Liver (tissue), 9 donors: ENCODE data around the gene TMEM45A. TPM values are rescaled to one million over a fixed set of nuclear protein-coding genes. Genes with fewer than 3 reads are reported as not detected.

Experiments
- DNase-seq: peaks from one replicate; pipeline ENCODE4 v3.0.0-alpha.2; 2017; ENCODE audit warnings: low spot score
- H3K27ac ChIP-seq, 2 donors: one replicate each; pipeline ENCODE4 v1.7.0; 2013; ENCODE audit warnings: inconsistent platforms in 2 of 2, low read length in 2 of 2, control low read depth in 1 of 2, low read depth in 1 of 2, mild to moderate bottlenecking in 1 of 2
- H3K27me3 ChIP-seq, 4 donors: one replicate each; pipeline versions ENCODE4 v1.6.1 to v1.7.0; 2013; ENCODE audit warnings: low read length in 3 of 4, inconsistent platforms in 1 of 4, mild to moderate bottlenecking in 1 of 4, moderate library complexity in 1 of 4; ENCODE audit not compliant: control insufficient read depth in 4 of 4, insufficient read depth in 4 of 4
- H3K36me3 ChIP-seq, 4 donors: one replicate each; pipeline versions ENCODE4 v1.6.1 to v1.7.0; 2013; ENCODE audit warnings: low read length in 3 of 4, mild to moderate bottlenecking in 3 of 4, low read depth in 1 of 4, moderate library complexity in 1 of 4; ENCODE audit not compliant: control insufficient read depth in 4 of 4, insufficient read depth in 3 of 4
- H3K4me1 ChIP-seq, 4 donors: one replicate each; pipeline versions ENCODE4 v1.6.1 to v1.7.0; 2013; ENCODE audit warnings: low read length in 3 of 4, mild to moderate bottlenecking in 3 of 4, moderate library complexity in 1 of 4; ENCODE audit not compliant: control insufficient read depth in 4 of 4, insufficient read depth in 4 of 4
- H3K4me3 ChIP-seq, 3 donors: one replicate each; pipeline versions ENCODE4 v1.6.1 to v1.7.0; 2013; ENCODE audit warnings: low read length in 3 of 3, control low read depth in 1 of 3, low read depth in 1 of 3, mild to moderate bottlenecking in 1 of 3
- H3K9ac ChIP-seq, 2 donors: one replicate each; pipeline ENCODE4 v1.7.0; 2013; ENCODE audit warnings: low read length in 2 of 2, mild to moderate bottlenecking in 2 of 2, moderate library complexity in 2 of 2, control low read depth in 1 of 2, low read depth in 1 of 2
- H3K9me3 ChIP-seq, 4 donors: one replicate each; pipeline versions ENCODE4 v1.6.1 to v1.7.0; 2013; ENCODE audit warnings: low read length in 3 of 4; ENCODE audit not compliant: control insufficient read depth in 4 of 4
- EGR1 ChIP-seq, 2 donors: IDR thresholded peaks; 2 replicates each; pipeline ENCODE4 v1.6.1; 2016 to 2018; ENCODE audit warnings: antibody characterized with exemption in 2 of 2, low read depth in 2 of 2
- FOXA1 ChIP-seq: IDR thresholded peaks from 2 replicates; pipeline ENCODE4 v1.6.1; 2016; ENCODE audit warnings: antibody characterized with exemption
- FOXA2 ChIP-seq: IDR thresholded peaks from 2 replicates; pipeline ENCODE4 v1.6.1; 2016; ENCODE audit warnings: antibody characterized with exemption
- GABPA ChIP-seq, 2 donors: IDR thresholded peaks in 1 of 2; conservative IDR thresholded peaks in 1 of 2; 2 replicates each; pipeline ENCODE4 v1.6.1; 2016; ENCODE audit warnings: antibody characterized with exemption in 2 of 2, mild to moderate bottlenecking in 1 of 2, moderate library complexity in 1 of 2
- HNF4A ChIP-seq, 2 donors: conservative IDR thresholded peaks; 2 replicates each; pipeline ENCODE4 v1.6.1; 2016; ENCODE audit warnings: antibody characterized with exemption in 2 of 2, mild to moderate bottlenecking in 2 of 2
- HNF4G ChIP-seq: IDR thresholded peaks from 2 replicates; pipeline ENCODE4 v1.6.1; 2016; ENCODE audit warnings: antibody characterized with exemption
- JUND ChIP-seq, 2 donors: IDR thresholded peaks; 2 replicates each; pipeline ENCODE4 v1.6.1; 2016; ENCODE audit warnings: antibody characterized with exemption in 2 of 2
- NR2F2 ChIP-seq: IDR thresholded peaks from 2 replicates; pipeline ENCODE4 v1.6.1; 2016; ENCODE audit warnings: antibody characterized with exemption
- RAD21 ChIP-seq, 2 donors: IDR thresholded peaks; 2 replicates each; pipeline ENCODE4 v1.6.1; 2016; ENCODE audit warnings: antibody characterized with exemption in 2 of 2, mild to moderate bottlenecking in 2 of 2
- RXRA ChIP-seq, 2 donors: IDR thresholded peaks; 2 replicates each; pipeline ENCODE4 v1.6.1; 2017 to 2018; ENCODE audit warnings: antibody characterized with exemption in 2 of 2, mild to moderate bottlenecking in 1 of 2
- SP1 ChIP-seq: IDR thresholded peaks from 2 replicates; pipeline ENCODE4 v1.6.1; 2018; ENCODE audit warnings: antibody characterized with exemption, mild to moderate bottlenecking
- TAF1 ChIP-seq: conservative IDR thresholded peaks from 2 replicates; pipeline ENCODE4 v1.6.1; 2016; ENCODE audit warnings: antibody characterized with exemption, mild to moderate bottlenecking
- YY1 ChIP-seq: IDR thresholded peaks from 2 replicates; pipeline ENCODE4 v1.6.1; 2016; ENCODE audit warnings: antibody characterized with exemption, mild to moderate bottlenecking
- polyA plus RNA-seq, 2 donors: library from polyadenylated mRNA; stranded (reverse) in 1 of 2; unstranded in 1 of 2; fragments of 200-250 nt in 1 of 2; fragments of >200 nt in 1 of 2; fragmentation: Nextera tagmentation in 1 of 2; extraction: Ambion mirVana in 1 of 2; gene quantifications; one replicate each; pipeline versions ENCODE4 v1.2.1 to v1.2.3, GENCODE V29; 2013 to 2015
- total RNA-seq, 2 donors: library from RNA; depleted of rRNA; stranded (reverse); fragments of >200 nt; gene quantifications; one replicate each; pipeline ENCODE4 v1.2.3, GENCODE V29; 2014
- TF ChIP-seq, protein P1 (sequence below): IDR thresholded peaks from 2 replicates; pipeline ENCODE4 v1.6.1; 2016; ENCODE audit warnings: antibody characterized with exemption
- TF ChIP-seq, protein P2 (sequence below): IDR thresholded peaks from 2 replicates; pipeline ENCODE4 v1.6.1; 2016; ENCODE audit warnings: antibody characterized with exemption
- TF ChIP-seq, protein P3 (sequence below): IDR thresholded peaks from 2 replicates; pipeline ENCODE4 v1.6.1; 2016; ENCODE audit warnings: antibody characterized with exemption, mild to moderate bottlenecking
- TF ChIP-seq, protein P4 (sequence below): IDR thresholded peaks from 2 replicates; pipeline ENCODE4 v1.6.1; 2016; ENCODE audit warnings: antibody characterized with exemption
- TF ChIP-seq, protein P5 (sequence below): fragments of 150-350 bp; IDR thresholded peaks from 2 replicates; pipeline ENCODE4 v1.5.1; 2017; ENCODE audit warnings: improper control_type of control experiment, low read depth, low read length; ENCODE audit not compliant: missing input control
- donor health status: healthy.
- donor health status: healthy.
- donor health status: healthy.
- donor health status: healthy.
- donor health status: healthy.

The TMEM45A gene
- total and polyA plus RNA-seq, 4 donors: 7.1 to 65.8 (median 45.1) TPM

DNA sequence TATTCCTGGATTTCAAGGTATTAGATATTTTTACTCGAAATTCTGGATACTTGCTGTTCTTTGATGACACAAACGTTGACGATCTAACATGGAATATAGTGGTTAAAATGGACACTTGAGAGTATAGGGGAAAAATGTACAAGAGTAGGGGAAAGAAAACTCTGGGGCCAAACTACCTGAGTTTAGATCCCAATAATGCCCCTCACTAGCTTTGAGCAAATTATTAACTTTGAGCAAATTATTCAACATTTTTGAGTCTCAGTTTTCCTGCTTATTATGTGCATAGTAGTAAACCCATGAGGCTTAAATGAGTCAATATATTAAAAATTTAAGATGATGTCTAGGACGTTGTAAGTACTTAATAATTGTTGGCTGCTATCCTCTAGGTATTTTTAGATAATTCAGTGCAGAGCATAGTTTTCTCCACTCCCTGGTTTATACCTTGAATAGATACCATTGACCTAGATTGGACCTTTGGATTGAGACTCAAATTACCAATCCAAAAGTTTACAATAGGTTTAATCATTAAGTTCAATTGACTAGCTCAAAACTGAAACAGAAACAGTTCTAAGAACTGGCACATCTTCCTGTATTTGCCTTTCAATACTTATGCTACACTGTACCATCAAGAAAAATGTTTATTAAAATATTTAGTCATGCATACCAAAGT lies 121.4 kb downstream of the TMEM45A start (continued):
- TF ChIP-seq, protein P1, sequence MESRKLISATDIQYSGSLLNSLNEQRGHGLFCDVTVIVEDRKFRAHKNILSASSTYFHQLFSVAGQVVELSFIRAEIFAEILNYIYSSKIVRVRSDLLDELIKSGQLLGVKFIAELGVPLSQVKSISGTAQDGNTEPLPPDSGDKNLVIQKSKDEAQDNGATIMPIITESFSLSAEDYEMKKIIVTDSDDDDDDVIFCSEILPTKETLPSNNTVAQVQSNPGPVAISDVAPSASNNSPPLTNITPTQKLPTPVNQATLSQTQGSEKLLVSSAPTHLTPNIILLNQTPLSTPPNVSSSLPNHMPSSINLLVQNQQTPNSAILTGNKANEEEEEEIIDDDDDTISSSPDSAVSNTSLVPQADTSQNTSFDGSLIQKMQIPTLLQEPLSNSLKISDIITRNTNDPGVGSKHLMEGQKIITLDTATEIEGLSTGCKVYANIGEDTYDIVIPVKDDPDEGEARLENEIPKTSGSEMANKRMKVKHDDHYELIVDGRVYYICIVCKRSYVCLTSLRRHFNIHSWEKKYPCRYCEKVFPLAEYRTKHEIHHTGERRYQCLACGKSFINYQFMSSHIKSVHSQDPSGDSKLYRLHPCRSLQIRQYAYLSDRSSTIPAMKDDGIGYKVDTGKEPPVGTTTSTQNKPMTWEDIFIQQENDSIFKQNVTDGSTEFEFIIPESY: no peak
- peak; percentile 88 for TF ChIP-seq SP1
- TF ChIP-seq EGR1 (IDR thresholded peaks at IDR 0.05; ENCODE audit: low read depth in 2 of 2): no peak
- peak; percentile 31 for TF ChIP-seq FOXA2
- TF ChIP-seq, protein P2, sequence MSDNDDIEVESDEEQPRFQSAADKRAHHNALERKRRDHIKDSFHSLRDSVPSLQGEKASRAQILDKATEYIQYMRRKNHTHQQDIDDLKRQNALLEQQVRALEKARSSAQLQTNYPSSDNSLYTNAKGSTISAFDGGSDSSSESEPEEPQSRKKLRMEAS: peak; percentile 21
- TF ChIP-seq HNF4A (conservative IDR thresholded peaks at IDR 0.05): peak; percentile 90 to 93
- TF ChIP-seq FOXA1: no peak
- TF ChIP-seq NR2F2: peak; percentile 12
- TF ChIP-seq YY1: peak; percentile 59

DNA sequence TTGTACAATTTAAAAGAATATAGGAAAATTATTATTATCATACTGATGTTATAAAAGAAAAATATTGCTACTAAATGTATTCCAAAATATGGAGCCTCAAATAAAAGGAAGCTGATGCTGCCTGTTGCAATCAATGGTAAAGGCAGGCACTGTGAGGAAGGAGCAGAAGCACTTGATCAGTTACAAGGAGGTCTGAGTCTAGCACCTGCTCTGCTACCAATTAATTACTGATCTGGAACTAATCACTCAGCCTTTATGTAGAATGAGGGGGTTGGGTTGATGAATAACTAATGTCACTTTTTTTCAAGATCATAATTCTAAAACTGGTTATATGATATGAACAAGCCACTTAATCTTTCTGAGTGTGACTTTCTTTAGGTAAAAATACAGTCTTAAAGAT lies 122.5 kb downstream of the TMEM45A start:
- Histone ChIP-seq H3K27ac (no peak overlapping the region), H3K4me1 (peaks cover 2 to 21% (median 13%) of the 10 kb centered on the region in 4 donors)

More for the DNA sequence above, 122.5 kb downstream of the TMEM45A start:
- Histone ChIP-seq H3K4me3 (no peak overlapping the region), H3K27me3 (no peaks in the 10 kb centered on the region), H3K9me3 (no peaks in the 10 kb centered on the region), H3K9ac (no peak overlapping the region), H3K36me3 (no peaks in the 10 kb centered on the region)
- TF ChIP-seq GABPA (IDR thresholded peaks at IDR 0.05 in 1 of 2, conservative IDR thresholded peaks at IDR 0.05 in 1 of 2) (no peak), HNF4G (no peak), EGR1 (IDR thresholded peaks at IDR 0.05; ENCODE audit: low read depth in 2 of 2) (no peak), RXRA (IDR thresholded peaks at IDR 0.05) (no peak), NR2F2 (no peak), SP1 (no peak), JUND (IDR thresholded peaks at IDR 0.05) (no peak), YY1 (no peak), TAF1 (no peak), HNF4A (conservative IDR thresholded peaks at IDR 0.05) (no peak), FOXA1 (no peak), RAD21 (IDR thresholded peaks at IDR 0.05) (no peak), FOXA2 (no peak)
- TF ChIP-seq, protein P3, sequence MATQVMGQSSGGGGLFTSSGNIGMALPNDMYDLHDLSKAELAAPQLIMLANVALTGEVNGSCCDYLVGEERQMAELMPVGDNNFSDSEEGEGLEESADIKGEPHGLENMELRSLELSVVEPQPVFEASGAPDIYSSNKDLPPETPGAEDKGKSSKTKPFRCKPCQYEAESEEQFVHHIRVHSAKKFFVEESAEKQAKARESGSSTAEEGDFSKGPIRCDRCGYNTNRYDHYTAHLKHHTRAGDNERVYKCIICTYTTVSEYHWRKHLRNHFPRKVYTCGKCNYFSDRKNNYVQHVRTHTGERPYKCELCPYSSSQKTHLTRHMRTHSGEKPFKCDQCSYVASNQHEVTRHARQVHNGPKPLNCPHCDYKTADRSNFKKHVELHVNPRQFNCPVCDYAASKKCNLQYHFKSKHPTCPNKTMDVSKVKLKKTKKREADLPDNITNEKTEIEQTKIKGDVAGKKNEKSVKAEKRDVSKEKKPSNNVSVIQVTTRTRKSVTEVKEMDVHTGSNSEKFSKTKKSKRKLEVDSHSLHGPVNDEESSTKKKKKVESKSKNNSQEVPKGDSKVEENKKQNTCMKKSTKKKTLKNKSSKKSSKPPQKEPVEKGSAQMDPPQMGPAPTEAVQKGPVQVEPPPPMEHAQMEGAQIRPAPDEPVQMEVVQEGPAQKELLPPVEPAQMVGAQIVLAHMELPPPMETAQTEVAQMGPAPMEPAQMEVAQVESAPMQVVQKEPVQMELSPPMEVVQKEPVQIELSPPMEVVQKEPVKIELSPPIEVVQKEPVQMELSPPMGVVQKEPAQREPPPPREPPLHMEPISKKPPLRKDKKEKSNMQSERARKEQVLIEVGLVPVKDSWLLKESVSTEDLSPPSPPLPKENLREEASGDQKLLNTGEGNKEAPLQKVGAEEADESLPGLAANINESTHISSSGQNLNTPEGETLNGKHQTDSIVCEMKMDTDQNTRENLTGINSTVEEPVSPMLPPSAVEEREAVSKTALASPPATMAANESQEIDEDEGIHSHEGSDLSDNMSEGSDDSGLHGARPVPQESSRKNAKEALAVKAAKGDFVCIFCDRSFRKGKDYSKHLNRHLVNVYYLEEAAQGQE: no peak
- TF ChIP-seq, protein P4, sequence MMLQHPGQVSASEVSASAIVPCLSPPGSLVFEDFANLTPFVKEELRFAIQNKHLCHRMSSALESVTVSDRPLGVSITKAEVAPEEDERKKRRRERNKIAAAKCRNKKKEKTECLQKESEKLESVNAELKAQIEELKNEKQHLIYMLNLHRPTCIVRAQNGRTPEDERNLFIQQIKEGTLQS: no peak
- TF ChIP-seq, protein P5, sequence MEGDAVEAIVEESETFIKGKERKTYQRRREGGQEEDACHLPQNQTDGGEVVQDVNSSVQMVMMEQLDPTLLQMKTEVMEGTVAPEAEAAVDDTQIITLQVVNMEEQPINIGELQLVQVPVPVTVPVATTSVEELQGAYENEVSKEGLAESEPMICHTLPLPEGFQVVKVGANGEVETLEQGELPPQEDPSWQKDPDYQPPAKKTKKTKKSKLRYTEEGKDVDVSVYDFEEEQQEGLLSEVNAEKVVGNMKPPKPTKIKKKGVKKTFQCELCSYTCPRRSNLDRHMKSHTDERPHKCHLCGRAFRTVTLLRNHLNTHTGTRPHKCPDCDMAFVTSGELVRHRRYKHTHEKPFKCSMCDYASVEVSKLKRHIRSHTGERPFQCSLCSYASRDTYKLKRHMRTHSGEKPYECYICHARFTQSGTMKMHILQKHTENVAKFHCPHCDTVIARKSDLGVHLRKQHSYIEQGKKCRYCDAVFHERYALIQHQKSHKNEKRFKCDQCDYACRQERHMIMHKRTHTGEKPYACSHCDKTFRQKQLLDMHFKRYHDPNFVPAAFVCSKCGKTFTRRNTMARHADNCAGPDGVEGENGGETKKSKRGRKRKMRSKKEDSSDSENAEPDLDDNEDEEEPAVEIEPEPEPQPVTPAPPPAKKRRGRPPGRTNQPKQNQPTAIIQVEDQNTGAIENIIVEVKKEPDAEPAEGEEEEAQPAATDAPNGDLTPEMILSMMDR: no peak
- TF ChIP-seq, protein P2: no peak
- TF ChIP-seq, protein P1: no peak
- DNase-seq: no peak
